ENCODE data around the gene KRTAP24-1.

- peak; percentile 36 for TF ChIP-seq CTCF (IDR thresholded peaks at IDR 0.05; ENCODE audit: low read depth, low read length)
- TF ChIP-seq EZH2phosphoT487 (IDR thresholded peaks at IDR 0.05; ENCODE audit: low read depth): no peak
Measured at GRCh38 chr21:30257773-30258172, 25.0 kb downstream of the KRTAP24-1 start.

Data from OCI-LY3 (cell line).